Fibroblast of the conjunctiva (primary cell): Measurements from ENCODE around the gene TOLLIP.

Experiments used
- DNase-seq: peaks from one replicate; pipeline ENCODE4 v3.0.0-alpha.2; 2010; ENCODE audit warnings: low read depth

Gene TOLLIP

GRCh38 chr11:1231396-1232020, 77.9 kb downstream of the TOLLIP start:
- no peak for DNase-seq

- DNase-seq, result no peak
Observed at GRCh38 chr11:1230456-1231395, 78.7 kb downstream of the TOLLIP start.

- DNase-seq, result no peak
Observed at GRCh38 chr11:1230121-1230455, 79.3 kb downstream of the TOLLIP start.

GRCh38 chr11:1229471-1230120, 79.8 kb downstream of the TOLLIP start:
- DNase-seq, result no peak

GRCh38 chr11:1228921-1229451, 80.4 kb downstream of the TOLLIP start:
- no peak for DNase-seq

GRCh38 chr11:1228101-1228821, 81.2 kb downstream of the TOLLIP start:
- DNase-seq, result no peak

GRCh38 chr11:1227551-1228100, 81.8 kb downstream of the TOLLIP start:
- DNase-seq, result no peak

- DNase-seq, result no peak
Observed at GRCh38 chr11:1226986-1227550, 82.4 kb downstream of the TOLLIP start.

GRCh38 chr11:1226226-1226985, 83.0 kb downstream of the TOLLIP start:
- DNase-seq, result no peak

- DNase-seq, result no peak
Observed at GRCh38 chr11:1225386-1226225, 83.8 kb downstream of the TOLLIP start.

GRCh38 chr11:1224491-1225385, 84.7 kb downstream of the TOLLIP start:
- DNase-seq, result no peak
